LNCAP (cell line): ENCODE measurements around the gene APBB1.

ENCODE experiments used
- TF ChIP-seq, protein P1 (sequence below): fragments of 450-650 bp; IDR thresholded peaks from 2 replicates; pipeline ENCODE4 v1.5.1; 2017; ENCODE audit warnings: mild to moderate bottlenecking

APBB1 gene

DNA sequence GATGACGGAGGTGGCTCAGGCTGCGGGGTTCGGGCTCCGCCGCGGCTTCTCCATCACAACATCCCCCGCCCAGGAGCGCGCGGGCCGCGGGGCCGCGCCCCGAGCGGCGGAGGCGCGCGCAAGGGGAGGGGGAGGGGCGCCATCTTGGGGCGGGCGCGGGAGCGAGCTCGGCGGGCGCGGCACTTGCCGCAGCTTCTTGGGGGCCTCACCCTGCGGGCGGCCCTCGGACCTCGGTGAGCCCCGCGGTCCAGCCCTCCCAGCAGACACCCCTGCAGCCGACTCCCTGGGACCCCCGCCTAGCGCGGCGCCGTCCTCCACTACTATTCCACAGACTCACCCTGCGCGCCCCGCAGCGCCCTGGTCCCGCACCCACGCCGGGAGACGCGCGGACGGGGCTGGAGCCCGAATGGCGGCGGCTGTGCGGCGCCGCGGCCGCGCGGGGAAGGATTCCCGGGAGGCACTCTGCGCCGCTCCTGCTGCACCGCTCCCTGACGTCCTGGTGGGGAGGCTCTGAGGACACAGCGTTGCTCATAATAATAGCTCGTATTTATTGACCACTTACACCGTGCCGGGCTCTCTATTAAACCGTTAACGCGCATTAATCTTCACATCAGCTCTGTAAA lies at the start of gene APBB1:
APBB1 (minus strand) TSS at position 86 of the 623 bp plus-strand sequence. CDS start 7,747 bp downstream, outside the sequence.
- TF ChIP-seq, protein P1, sequence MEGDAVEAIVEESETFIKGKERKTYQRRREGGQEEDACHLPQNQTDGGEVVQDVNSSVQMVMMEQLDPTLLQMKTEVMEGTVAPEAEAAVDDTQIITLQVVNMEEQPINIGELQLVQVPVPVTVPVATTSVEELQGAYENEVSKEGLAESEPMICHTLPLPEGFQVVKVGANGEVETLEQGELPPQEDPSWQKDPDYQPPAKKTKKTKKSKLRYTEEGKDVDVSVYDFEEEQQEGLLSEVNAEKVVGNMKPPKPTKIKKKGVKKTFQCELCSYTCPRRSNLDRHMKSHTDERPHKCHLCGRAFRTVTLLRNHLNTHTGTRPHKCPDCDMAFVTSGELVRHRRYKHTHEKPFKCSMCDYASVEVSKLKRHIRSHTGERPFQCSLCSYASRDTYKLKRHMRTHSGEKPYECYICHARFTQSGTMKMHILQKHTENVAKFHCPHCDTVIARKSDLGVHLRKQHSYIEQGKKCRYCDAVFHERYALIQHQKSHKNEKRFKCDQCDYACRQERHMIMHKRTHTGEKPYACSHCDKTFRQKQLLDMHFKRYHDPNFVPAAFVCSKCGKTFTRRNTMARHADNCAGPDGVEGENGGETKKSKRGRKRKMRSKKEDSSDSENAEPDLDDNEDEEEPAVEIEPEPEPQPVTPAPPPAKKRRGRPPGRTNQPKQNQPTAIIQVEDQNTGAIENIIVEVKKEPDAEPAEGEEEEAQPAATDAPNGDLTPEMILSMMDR = no peak

DNA sequence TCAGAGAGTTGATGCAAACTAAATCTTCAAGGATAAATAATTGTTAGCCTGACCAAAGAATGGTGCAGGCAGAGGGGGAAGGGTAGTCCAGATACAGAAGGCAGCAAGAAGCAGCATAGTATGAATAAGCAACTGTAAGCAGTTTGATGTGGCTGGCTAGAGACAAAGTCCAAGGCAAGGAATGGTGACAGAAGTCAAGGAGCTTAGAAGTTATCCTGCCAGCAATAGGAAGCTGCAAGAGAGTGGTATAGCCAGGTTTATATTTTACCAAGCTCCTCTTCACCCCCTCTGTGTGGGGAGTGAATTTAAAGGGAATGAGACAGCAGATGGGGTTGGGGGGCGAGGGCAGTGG lies 40.2 kb upstream of the APBB1 start:
- TF ChIP-seq, protein P1 = no peak

DNA sequence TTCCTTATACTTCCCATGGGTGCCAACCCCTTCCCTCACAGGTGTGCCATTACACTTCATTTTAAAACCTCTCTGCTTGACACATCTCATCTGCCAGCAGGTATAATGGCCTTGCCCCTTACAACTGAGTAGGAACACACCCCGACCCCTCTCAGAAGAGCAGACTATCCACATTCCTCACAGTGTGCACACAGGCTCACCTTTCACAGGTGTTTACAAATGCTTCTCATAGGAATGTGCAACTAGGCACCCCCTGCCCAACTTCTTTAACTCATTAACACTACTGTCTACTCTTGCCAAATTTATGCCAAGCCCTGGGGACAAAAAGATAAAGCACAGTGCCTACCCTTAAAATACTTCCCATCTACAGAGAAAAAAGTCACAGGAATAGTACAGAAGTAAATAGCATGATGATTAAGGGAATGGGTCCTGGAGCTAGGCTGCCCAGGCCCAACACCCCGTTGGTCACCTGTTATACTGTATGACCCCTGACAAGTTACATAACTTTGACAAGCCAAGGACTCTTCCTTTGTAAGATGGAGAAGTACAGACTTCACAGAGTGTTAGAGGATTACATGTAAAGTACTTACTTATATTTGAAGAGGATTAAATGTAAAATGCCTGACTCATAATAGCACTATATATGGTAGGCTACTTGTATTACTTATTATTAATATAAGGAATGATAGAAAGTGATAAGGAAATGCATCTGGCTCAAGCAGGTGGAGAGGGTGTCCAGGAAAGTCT lies 39.6 kb upstream of the APBB1 start:
- TF ChIP-seq, protein P1 = no peak

DNA sequence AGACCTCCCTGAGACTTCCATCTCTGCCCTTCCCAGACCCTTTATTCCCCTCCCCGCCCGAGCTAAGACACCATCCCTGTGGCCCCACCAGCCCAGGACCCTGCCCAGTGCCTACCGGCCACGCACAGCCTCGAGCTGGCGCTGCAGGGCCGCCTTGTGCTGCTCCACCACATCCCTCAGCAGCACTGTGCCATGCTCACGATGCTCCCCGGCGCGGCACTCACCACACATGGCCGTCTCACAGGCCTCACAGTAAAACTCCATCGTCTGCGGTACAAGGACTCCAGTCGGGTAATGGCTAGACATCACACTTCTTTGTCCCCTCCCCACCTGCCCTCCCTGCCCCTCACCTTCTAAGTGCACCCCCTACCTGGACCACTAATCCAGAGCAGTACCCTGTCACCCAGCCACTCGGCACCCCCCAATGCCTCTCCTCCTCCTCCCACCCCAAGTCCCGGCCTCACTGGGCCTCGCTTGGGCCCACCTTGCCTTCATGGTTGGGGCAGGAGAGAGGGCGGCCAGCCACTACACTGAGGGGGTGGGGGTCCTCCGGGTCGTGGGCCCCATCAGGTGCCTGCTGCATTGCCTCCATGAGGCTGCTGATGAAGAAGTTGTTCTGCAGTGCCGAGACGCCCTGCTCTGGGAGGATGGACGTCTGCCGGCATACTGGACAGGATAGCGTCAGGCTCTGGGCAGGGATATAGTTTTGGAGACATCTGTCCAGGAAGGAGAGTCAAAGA lies 38.9 kb upstream of the APBB1 start:
- TF ChIP-seq, protein P1 = no peak

DNA sequence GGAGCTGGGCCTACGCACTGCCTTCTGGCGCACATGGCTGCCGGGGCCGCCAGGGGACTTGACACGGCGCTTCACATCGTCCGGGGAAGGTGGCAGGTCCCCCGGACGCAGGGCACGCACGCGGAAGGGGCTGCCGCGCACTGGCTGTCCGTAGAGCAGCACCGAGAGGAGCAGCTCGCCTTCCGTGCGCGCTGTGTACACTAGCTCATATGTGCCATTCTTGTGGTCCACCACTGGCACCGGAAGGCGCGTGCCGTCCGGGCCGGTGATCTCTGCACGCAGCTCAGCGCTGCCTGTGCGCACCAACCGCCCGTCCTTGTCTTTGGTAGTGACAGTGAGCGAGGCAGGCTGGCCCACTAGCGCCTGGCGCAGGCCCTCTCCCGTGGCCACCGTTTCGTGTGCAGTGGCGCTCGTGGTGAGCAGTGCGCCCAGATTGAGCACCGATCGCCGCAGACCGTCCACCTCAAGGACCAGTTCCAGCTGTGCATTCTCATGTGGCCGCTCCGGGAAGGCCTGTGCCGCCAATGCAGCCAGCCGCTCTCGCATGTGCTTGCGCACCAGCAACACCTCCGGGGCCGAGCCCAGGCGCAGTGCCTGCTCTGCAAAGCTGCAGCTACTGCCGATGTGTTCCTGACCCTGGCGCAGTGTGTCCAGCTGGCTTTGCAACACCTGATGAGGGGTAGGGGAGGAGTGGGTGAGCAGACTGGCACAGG lies 37.6 kb upstream of the APBB1 start:
- TF ChIP-seq, protein P1 = no peak

DNA sequence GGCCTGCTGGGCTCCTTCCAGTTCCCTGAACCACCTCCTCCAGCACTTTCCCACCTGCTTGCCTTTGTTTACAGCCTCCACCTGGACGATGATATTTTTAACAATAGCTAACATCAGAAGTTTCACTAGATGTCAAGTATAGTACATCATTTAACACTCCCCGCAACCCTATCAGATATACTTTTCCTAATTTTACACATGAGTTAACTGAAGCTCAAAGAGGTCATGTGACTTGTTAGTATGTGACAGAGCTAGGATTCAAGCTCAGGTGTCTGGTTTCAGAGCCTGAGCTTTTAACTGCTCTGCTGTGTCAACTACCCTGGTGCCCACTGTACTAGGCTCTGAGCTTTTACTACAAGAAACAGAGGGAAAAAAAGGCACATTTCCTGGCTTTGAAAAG lies 36.2 kb upstream of the APBB1 start:
- TF ChIP-seq, protein P1 = no peak

DNA sequence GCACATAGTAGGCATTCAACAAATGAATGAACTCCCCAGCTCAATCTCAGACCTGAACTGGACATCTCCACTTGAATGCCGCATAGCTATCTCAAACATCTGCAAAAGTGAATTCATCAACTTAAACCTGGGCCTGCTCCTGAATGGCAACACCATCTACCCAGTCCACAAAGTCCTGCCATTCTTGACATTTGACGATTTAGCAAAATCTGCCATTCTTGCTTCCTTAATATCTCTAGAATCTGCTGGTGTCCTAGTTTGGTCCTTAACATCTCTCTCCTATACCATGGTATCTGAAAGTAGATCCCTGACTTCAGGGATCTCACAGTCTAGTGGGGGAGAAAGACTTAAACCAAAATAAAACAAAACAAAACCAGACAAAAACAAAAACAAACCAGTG lies 34.3 kb upstream of the APBB1 start:
- TF ChIP-seq, protein P1 = no peak
